ENCODE measurements around the gene ING1.
"Not testable (repeated sequence)": the region's sequence is repeated elsewhere in the genome, so short reads cannot be mapped to it uniquely, and the experiment has no call there.

ING1 gene, protein sequence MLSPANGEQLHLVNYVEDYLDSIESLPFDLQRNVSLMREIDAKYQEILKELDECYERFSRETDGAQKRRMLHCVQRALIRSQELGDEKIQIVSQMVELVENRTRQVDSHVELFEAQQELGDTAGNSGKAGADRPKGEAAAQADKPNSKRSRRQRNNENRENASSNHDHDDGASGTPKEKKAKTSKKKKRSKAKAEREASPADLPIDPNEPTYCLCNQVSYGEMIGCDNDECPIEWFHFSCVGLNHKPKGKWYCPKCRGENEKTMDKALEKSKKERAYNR

DNA sequence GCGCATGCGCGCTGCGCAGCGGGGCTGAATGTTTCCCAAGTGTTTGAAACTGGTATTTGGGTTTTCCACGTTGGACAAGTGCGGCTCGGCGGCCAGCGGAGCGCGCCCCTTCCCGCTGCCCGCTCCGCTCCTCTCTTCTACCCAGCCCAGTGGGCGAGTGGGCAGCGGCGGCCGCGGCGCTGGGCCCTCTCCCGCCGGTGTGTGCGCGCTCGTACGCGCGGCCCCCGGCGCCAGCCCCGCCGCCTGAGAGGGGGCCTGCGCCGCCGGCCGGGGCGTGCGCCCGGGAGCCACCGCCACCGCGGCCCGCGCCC is at the start of gene ING1:
ING1 (plus strand) TSS at position 59 of the 311 bp plus-strand sequence. CDS start 450 bp downstream, outside the sequence.
- TF ChIP-seq, protein P1, sequence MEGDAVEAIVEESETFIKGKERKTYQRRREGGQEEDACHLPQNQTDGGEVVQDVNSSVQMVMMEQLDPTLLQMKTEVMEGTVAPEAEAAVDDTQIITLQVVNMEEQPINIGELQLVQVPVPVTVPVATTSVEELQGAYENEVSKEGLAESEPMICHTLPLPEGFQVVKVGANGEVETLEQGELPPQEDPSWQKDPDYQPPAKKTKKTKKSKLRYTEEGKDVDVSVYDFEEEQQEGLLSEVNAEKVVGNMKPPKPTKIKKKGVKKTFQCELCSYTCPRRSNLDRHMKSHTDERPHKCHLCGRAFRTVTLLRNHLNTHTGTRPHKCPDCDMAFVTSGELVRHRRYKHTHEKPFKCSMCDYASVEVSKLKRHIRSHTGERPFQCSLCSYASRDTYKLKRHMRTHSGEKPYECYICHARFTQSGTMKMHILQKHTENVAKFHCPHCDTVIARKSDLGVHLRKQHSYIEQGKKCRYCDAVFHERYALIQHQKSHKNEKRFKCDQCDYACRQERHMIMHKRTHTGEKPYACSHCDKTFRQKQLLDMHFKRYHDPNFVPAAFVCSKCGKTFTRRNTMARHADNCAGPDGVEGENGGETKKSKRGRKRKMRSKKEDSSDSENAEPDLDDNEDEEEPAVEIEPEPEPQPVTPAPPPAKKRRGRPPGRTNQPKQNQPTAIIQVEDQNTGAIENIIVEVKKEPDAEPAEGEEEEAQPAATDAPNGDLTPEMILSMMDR (IDR thresholded peaks at IDR 0.05; ENCODE audit: control extremely low read depth, extremely low read depth, low read depth, missing control alignments) = no peak
- no peak for DNase-seq (ENCODE audit: extremely low spot score)
- POLR2A ChIA-PET = no interaction called here
- CTCF ChIA-PET = no interaction called here

DNA sequence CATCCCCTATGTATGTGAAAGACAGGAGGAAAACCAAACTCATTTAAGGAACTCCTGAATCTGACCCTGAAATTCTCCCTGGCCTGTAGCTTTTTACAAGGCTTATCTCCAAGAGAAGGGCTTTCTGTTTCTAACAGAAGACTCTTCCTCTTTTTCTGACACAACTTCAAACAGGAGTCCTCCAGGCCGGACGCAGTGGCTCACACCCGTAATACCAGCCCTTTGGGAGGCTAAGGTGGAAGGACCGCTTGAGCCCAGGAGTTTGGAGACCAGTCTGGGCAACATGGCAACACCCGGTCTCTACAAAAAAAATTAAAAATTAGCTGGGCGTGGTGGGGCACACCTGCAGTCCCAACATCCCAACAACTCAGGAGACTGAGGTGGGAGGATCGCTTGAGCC is 49.5 kb upstream of the ING1 start:
- TF ChIP-seq, protein P1 (IDR thresholded peaks at IDR 0.05; ENCODE audit: control extremely low read depth, extremely low read depth, low read depth, missing control alignments) = no peak
- ChIA-PET POLR2A (no interaction called here), CTCF (interaction anchor here (1.7 kb wide), 1 partner anchor 15 kb away, joined by 5 read pairs; no protein-coding TSS in a partner anchor)
- no peak for DNase-seq (ENCODE audit: extremely low spot score)

DNA sequence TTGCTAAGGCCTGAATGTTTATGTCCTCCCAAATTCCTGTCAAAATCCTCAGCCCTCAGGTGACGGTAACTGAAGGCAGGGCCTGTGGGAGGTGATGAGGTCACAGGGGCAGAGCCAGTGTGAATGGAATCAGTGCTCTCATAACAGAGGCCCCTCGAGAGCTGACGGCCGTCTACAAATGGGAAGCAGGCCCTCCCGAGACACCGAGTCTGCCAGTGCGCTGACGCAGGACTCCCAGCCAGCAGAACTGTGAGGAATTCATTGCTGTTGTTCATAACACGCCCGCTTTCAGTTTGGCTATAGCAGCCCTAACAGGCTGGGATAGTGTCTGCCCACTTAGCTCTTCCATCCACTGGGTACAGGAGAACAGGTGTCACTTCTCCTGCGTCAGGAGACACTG is 48.8 kb upstream of the ING1 start:
- CTCF ChIA-PET = interaction anchor here (0.8 to 1.7 kb wide), 2 partner anchors 16 to 20 kb away, joined by 3 to 5 read pairs; no protein-coding TSS in a partner anchor
- POLR2A ChIA-PET = no interaction called here

DNA sequence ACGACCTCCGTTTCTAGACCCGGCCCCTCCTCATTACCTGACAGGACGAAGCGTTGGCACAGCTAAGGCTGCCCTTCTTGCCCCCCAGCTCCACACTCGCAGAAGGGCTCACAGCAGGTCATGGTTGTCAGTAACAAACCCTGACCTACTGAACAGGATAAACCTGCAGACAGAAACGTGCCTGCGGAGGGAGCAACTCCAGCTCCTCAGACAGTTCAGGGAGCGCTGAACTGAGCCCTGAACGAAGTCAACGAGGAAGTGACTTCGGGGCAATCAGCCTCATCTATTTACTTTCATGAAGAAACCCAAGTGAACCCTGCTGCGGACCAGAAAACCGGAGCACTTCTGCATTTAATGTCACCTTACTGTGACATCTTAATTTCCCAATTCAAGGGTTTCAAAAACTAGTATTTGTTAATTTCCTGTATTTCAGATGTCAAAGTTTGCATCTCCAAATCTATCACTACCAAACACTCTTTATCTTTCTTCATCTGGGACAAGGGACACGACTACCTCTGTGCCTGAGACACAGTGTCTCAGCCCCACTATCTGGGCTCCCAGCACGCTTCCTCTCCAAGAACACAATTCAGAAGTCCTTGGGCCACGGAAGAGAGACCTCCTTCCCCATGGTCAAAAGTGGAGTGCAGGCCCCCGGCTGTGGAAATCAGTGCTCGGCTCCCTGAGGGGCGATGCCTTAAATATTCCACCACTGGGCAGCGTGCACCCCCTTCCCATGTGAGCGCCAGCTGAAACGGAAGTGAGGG is 47.8 kb upstream of the ING1 start:
- TF ChIP-seq, protein P1 (IDR thresholded peaks at IDR 0.05; ENCODE audit: control extremely low read depth, extremely low read depth, low read depth, missing control alignments) = no peak
- no peak for DNase-seq (ENCODE audit: extremely low spot score)
- ChIA-PET POLR2A (interaction anchor here (1.1 kb wide), 1 partner anchor 49 kb away, joined by 3 read pairs; no protein-coding TSS in a partner anchor), CTCF (interaction anchor here (0.8 to 1.7 kb wide), 4 partner anchors 8 to 21 kb away, joined by 3 to 5 read pairs (median 4); no protein-coding TSS in a partner anchor)

More for the DNA sequence above, 48.8 kb upstream of the ING1 start:
- no peak for DNase-seq (ENCODE audit: extremely low spot score)
- TF ChIP-seq, protein P1 (IDR thresholded peaks at IDR 0.05; ENCODE audit: control extremely low read depth, extremely low read depth, low read depth, missing control alignments) = no peak

DNA sequence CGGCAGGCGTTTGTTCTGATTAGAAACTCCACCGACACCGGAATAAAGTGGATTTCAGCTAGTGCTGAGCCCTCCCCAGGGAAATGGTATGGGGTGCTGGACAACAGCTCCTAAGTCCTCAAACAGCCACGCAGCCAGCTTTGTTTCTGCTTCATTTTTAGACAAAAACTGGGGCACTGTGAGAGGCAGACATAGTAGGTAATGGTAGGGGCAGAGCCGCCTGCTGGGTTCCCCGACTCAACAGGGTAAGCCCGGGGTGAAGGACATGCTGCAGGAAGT is 47.3 kb upstream of the ING1 start:
- DNase-seq (ENCODE audit: extremely low spot score) = no peak
- TF ChIP-seq, protein P1 (IDR thresholded peaks at IDR 0.05; ENCODE audit: control extremely low read depth, extremely low read depth, low read depth, missing control alignments) = no peak
- CTCF ChIA-PET = interaction anchor here (1.2 to 1.3 kb wide), 2 partner anchors 9 to 10 kb away, joined by 4 read pairs; no protein-coding TSS in a partner anchor
- POLR2A ChIA-PET = interaction anchor here (1.1 kb wide), 1 partner anchor 49 kb away, joined by 3 read pairs; no protein-coding TSS in a partner anchor

DNA sequence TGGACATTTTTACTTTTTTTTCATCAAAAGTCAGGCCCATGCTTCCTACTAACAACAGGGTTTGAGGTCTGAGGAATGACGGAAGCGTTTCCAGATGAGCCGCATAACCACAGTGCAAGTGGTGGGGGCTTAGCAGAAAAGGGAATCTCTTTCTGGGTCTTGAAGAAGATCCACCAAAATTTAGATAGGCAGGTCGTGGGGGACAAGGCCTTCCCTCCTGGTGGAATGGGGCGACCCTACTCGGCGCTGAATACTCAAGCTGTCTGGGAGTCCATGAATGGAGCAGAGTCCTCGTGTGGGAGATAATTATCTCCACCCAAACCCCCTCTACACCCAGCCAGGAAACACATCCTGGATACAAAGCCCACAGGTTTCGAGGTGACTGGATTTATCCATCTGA is 44.5 kb upstream of the ING1 start:
- no peak for DNase-seq (ENCODE audit: extremely low spot score)
- TF ChIP-seq, protein P1 (IDR thresholded peaks at IDR 0.05; ENCODE audit: control extremely low read depth, extremely low read depth, low read depth, missing control alignments) = no peak
- ChIA-PET CTCF (interaction anchor here (1.3 to 2.3 kb wide), 3 partner anchors 12 to 225 kb away, joined by 3 to 10 read pairs (median 4); no protein-coding TSS in a partner anchor), POLR2A (no interaction called here)

DNA sequence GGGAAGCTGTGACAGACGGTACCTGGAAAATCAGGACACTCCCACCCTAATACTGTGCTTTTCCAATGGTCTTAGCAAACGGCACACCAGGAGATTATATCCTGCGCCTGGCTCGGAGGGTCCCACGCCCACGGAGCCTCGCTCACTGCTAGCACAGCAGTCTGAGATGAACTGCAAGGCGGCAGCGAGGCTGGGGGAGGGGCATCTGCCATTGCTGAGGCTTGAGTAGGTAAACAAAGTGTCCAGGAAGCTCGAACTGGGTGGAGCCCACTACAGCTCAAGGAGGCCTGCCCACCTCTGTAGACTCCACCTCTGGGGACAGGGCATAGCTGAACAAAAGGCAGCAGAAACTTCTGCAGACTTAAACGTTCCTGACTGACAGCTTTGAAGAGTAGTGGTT is 43.7 kb upstream of the ING1 start:
- CTCF ChIA-PET = interaction anchor here (1.2 to 2.3 kb wide), 4 partner anchors 11 to 226 kb away, joined by 3 to 10 read pairs (median 4); no protein-coding TSS in a partner anchor
- POLR2A ChIA-PET; DNase-seq (ENCODE audit: extremely low spot score): not testable (repeated sequence)
